ENCODE data around the gene KIF19. TPM values are rescaled to one million over a fixed set of nuclear protein-coding genes. Genes with fewer than 3 reads are reported as not detected.

KIF19 gene
- total and polyA plus RNA-seq, 8 donors: 0.22 to 13.5 (median 0.64) TPM

GRCh38 chr17:74380086-74380958 lies 54.3 kb downstream of the KIF19 start:
- H3K4me1 ChIP-seq: peaks cover 9 to 12% (median 9%) of the 10 kb centered on the region in 3 donors
- DNase-seq (peak in 1 of 6 donors; percentile 40), ATAC-seq (peak; percentile 69 to 78 (median 70)), FAIRE-seq (no peak)
- no peak overlapping the region for H3K4me3 ChIP-seq
- H3K27ac ChIP-seq: peak overlapping the region in 1 of 4 donors; percentile 24
- intact Hi-C loops (cut with DNase I): loop anchor here in 1 of 3 donors (2.0 kb wide), 1 partner anchor 76 kb away; no protein-coding TSS in a partner anchor
- H3K9me3 ChIP-seq: no peaks in the 10 kb centered on the region
- H3K27me3 ChIP-seq: no peaks in the 10 kb centered on the region
- no peak for TF ChIP-seq CTCF (IDR thresholded peaks at IDR 0.05)
- WGBS, 2 donors: 27 to 32% methylated on average over 17 of the region's 17 CpGs
- no peaks in the 10 kb centered on the region for H3K36me3 ChIP-seq

- H3K4me1 ChIP-seq: peaks cover 9 to 12% (median 9%) of the 10 kb centered on the region in 3 donors
- H3K27ac ChIP-seq: peak overlapping the region in 1 of 4 donors; percentile 24
- no peak for ATAC-seq
- no peaks in the 10 kb centered on the region for H3K36me3 ChIP-seq
- intact Hi-C loops (cut with DNase I): loop anchor here in 1 of 3 donors (2.0 kb wide), 1 partner anchor 76 kb away; no protein-coding TSS in a partner anchor
- no peaks in the 10 kb centered on the region for H3K9me3 ChIP-seq
- FAIRE-seq: no peak
- peak in 1 of 6 donors; percentile 20 for DNase-seq
- H3K4me3 ChIP-seq: no peak overlapping the region
- no peak for TF ChIP-seq CTCF (IDR thresholded peaks at IDR 0.05)
- no peaks in the 10 kb centered on the region for H3K27me3 ChIP-seq
- WGBS, 2 donors: 72 to 75% methylated on average over 15 of the region's 15 CpGs
These were observed 55.2 kb downstream of the KIF19 start for GRCh38 chr17:74380959-74381808.

GRCh38 chr17:74383141-74383540 lies 57.1 kb downstream of the KIF19 start:
- no peak for ATAC-seq
- peak in 1 of 6 donors; percentile 27 for DNase-seq
- intact Hi-C loops (cut with DNase I): no loop called here
- Histone ChIP-seq H3K9me3 (no peaks in the 10 kb centered on the region), H3K27me3 (no peaks in the 10 kb centered on the region), H3K4me1 (peaks cover 9 to 12% (median 9%) of the 10 kb centered on the region in 3 donors), H3K36me3 (no peaks in the 10 kb centered on the region), H3K4me3 (no peak overlapping the region), H3K27ac (no peak overlapping the region)
- FAIRE-seq: no peak
- no peak for TF ChIP-seq CTCF (IDR thresholded peaks at IDR 0.05)
- WGBS, 2 donors: 85 to 91% methylated on average over 5 of the region's 5 CpGs

- no peaks in the 10 kb centered on the region for H3K9me3 ChIP-seq
- H3K4me3 ChIP-seq: no peak overlapping the region
- H3K36me3 ChIP-seq: no peaks in the 10 kb centered on the region
- no peak overlapping the region for H3K27ac ChIP-seq
- intact Hi-C loops (cut with DNase I): no loop called here
- H3K27me3 ChIP-seq: no peaks in the 10 kb centered on the region
- no peak for TF ChIP-seq CTCF (IDR thresholded peaks at IDR 0.05)
- peaks cover 1 to 2% (median 2%) of the 10 kb centered on the region in 3 donors for H3K4me1 ChIP-seq
- FAIRE-seq (no peak), ATAC-seq (no peak), DNase-seq (peak in 1 of 6 donors; percentile 8)
- WGBS, 2 donors: 89 to 91% methylated on average over 3 of the region's 3 CpGs
These were observed 59.2 kb downstream of the KIF19 start for GRCh38 chr17:74385201-74385600.

Data from pancreas (tissue), 10 donors.